HPDE6-E6E7 (cell line): ENCODE data around the gene MED27.
"Not testable (repeated sequence)": the region's sequence is repeated elsewhere in the genome, so short reads cannot be mapped to it uniquely, and the experiment has no call there.

Experiments used
- DNase-seq: peaks from one replicate; pipeline ENCODE4 v3.0.0; 2011; ENCODE audit warnings: missing footprints; ENCODE audit errors: extremely low spot score

The MED27 gene

GRCh38 chr9:132018957-132019405, 60.7 kb downstream of the MED27 start:
- DNase-seq, result no peak

- no peak for DNase-seq
Observed at GRCh38 chr9:132016456-132016855, 63.2 kb downstream of the MED27 start.

- no peak for DNase-seq
Observed at GRCh38 chr9:132015866-132016265, 63.8 kb downstream of the MED27 start.

GRCh38 chr9:132014218-132014805, 65.4 kb downstream of the MED27 start:
- no peak for DNase-seq

DNA sequence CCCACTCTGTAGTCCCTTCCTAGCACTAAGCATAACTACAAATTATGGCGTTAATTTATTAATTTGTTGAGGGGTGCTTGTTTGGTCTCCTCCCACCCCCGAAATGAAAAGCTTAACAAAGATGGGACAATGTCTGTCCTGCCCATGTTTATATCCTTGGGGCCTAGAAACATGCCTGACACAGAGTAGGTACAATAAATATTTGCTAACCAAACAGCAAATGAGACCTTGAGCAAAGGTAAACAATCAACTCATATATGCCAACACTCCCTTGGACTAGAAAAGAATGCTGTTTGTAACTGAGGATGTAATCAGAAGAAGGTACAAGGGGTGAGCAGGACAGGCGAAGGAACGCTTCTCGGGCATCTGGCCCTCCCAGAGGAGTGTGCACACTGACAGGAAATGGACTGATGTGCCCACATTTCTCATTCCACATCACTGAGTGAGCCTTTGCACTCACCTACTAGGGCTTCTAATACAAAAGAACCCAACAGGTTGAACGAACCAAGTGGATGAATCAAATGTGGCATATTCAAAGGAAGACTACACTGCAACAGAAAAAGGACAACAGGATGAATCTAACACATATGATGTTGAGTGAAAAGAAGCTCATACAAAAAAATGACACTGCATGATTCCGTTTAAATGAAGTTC, 66.8 kb downstream of the MED27 start:
- no peak for DNase-seq

- no peak for DNase-seq
Observed at GRCh38 chr9:132011896-132012295, 67.8 kb downstream of the MED27 start.

GRCh38 chr9:132011309-132011708, 68.4 kb downstream of the MED27 start:
- no peak for DNase-seq

DNA sequence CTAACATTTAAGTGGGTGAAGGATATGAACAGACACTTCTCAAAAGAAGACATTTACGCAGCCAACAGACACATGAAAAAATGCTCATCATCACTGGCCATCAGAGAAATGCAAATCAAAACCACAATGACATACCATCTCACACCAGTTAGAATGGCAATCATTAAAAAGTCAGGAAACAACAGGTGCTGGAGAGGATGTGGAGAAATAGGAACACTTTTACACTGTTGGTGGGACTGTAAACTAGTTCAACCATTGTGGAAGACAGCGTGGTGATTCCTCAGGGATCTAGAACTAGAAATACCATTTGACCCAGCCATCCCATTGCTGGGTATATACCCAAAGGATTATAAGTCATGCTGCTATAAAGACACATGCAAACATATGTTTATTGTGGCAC, 69.5 kb downstream of the MED27 start:
- not testable (repeated sequence) for DNase-seq

DNA sequence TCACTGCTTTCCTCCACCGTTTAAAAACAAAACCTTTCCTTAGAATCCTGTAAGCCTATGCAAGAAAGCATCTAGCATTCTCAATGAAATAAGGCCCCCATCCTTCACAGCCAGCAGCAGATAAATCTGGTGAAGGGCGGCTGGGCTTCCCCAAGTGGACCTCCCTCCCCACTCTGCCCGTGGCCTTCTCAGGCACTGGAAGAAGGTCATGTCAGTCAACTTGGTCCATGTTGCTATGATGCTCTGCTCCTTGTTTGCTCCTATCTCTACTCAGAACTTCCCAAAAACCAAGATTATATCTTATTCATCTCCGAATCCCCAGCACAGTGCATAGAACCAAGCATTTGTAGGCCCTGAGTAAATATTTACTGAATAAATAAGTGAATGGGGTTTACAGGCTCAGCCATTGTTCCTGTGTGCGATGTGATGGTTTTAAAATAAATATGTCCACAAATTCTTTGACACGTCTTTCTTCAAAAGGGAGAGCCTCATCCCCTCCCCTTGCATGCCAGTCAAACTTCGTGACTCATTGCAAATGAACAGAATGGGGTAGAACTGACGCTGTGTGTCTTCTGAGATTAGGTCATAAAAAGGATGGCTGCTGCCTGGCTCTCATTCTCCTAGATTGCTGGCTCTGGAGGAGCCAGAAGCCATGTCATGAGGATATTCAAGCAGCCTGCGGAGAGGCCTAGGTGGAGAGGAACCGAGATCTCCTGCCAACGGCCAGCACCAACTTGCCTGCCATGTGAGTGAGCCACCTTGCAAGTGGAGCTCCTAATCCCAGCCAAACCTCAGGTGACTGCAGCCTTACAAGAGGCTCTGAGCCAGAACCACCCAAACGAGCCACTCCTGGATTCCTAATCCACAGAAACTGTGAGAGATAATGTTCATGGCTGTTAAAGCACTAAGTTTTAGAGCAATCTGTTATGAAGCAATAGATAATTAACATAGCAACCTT, 70.5 kb downstream of the MED27 start:
- DNase-seq, result no peak

GRCh38 chr9:132008184-132008803, 71.4 kb downstream of the MED27 start:
- no peak for DNase-seq

DNA sequence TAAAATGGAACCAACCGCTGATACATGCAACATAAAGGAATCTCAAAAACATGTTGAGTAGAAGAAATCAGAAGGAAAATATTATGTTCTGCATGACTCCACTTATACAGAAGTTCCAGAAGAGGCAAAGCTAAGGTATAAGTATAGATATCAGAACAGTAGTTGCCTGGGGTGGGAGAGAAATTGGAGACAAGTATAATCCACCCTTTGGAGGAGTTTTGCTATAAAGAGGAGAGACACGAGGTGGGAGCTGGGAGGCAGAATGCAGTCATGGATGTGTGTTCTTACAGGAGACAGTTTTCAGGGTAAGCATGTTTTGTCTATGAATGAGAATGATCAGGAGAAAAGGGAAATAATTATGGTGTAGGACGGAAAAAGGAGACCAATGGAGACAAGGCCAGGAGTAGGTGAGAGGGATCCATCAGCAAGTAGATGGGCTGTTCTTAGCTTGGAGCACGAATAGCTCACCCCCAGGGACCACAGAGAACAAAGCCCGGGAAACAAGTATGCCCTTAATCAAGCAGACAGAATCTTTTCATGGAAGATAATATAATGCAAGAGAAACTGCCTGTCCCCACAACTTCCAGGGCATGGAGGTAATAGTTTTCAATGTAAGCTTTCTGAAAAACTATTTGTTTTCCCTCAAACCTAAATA, 72.2 kb downstream of the MED27 start:
- DNase-seq, result no peak

DNA sequence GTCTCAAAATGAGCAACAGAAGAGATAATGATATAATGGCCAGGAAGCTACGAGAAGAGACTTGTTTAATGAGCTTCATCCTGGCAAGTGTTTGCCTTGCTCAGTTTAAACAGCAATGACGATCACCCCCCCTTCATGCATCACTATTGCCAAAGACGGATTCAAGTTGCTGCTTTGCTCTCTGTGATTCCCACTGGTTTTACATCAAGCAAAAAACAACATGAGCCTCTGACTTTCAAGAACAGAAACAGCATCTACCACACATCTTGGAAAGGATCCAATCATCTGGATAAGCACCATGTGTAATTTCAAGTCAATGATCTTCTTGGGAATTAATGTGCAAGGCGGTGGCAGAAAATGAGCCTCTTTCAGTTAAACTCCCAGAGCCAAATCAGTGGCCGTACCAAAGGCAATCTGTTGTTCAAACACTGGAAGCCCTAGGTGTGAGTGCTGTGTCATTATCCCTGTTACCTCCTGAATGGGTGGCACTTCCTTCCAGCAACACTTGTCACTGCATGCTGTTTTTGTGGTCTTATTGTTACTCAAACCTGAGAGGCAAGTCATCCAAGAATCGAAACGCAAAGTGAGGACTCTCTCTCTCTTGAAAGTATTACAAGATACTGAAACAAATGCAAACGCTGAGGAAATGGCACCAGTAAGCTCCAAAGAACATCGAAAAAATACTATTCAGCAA, 72.8 kb downstream of the MED27 start:
- DNase-seq, result no peak

DNA sequence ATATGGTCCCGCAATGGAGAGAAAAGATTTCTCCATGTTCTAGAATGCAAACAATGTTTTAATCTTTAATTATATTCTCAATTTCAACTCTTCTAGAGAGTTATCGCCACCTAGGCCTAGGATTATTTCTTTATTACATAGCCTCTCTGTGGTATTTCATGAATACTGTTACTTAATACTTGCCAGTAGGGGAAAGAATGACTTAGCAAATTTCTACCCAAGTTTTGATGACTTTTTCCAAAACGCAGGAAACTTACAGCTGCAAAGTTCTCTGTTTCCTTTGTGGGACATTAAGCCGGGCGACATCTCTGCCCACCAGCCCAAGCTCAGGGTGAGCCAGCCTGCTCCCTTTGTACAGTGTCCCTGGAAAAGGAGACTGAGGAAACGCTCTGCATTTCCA, 73.8 kb downstream of the MED27 start:
- DNase-seq, result no peak

- no peak for DNase-seq
Observed at GRCh38 chr9:132004323-132004722, 75.3 kb downstream of the MED27 start.

- DNase-seq, result no peak
Observed at GRCh38 chr9:132003896-132004295, 75.8 kb downstream of the MED27 start.

GRCh38 chr9:132003319-132003704, 76.4 kb downstream of the MED27 start:
- DNase-seq, result no peak

GRCh38 chr9:132002643-132003318, 76.9 kb downstream of the MED27 start:
- DNase-seq, result no peak

DNA sequence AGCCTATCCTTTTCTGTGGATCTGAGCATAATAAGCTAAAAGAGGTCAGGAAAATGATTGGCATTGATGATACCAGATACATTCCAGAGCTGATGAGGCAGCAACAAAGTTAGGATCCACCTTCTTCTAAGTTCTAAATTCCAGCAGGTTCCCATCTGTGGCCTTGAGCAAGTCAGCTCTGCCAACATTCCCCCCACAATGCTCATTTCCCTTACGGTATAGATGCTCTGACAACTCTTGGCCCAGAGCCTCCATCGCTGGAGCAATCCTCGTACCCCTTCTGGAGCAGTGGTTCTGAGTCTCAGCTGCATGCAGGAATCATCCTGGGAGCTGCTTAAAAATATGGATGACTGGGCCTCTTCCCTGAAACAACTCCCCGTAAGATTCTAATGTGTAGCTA, 78.1 kb downstream of the MED27 start:
- no peak for DNase-seq

DNA sequence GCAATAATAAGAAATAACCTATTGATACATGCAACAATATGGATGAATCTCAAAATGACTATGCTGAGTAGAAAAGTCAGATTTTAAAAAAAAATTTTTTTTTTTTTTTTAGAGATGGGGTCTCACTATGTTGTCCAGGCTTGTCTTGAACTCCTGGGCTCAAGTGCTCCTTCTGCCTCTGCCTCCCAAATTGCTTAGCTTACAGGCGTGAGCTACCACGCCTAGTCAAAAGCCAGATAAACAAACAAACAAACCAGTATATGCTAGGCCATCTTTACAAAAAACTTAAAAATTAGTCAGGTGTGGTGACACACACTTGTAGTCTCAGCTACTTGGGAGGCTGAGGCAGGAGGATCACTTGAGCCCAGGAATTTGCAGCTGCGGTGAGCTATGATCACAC, 79.0 kb downstream of the MED27 start:
- no peak for DNase-seq
